Vagina (tissue), 2 donors: ENCODE data around the gene CTDSP2.

Source experiments
- POLR2A ChIP-seq, 2 donors: fragments of 450-650 bp; IDR thresholded peaks; one replicate each; pipeline ENCODE4 v1.6.1; 2017; ENCODE audit warnings: antibody characterized with exemption in 2 of 2, mild to moderate bottlenecking in 2 of 2, moderate library complexity in 2 of 2
- TF ChIP-seq, protein P1 (sequence below), 3 experiments: fragments of 450-650 bp in 2 of 3; fragments of 200-600 bp in 1 of 3; sonication (generic) in 1 of 3; IDR thresholded peaks; one replicate each; pipeline ENCODE4 v1.5.1; 2017 to 2019; ENCODE audit warnings: antibody characterized with exemption in 3 of 3, mild to moderate bottlenecking in 2 of 3, moderate library complexity in 2 of 3

DNA sequence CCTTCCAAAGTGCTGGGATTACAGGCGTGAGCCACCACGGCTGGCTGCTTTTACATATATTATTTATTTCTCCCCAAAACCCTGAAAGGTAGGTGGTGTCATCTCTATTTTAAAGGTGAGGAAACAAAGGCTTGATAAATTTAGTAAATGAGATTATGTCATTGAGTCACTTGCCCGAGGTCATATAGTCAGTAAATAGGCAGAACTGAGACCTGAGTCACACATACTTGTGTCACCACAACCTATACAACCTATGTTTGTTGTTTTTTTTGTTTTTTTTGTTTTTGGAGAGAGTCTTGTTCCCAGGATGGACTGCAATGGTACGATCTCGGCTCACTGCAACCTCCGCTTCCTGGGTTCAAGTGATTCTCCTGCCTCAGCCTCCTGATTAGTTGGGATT, 51.2 kb downstream of the CTDSP2 start:
- TF ChIP-seq, protein P1, sequence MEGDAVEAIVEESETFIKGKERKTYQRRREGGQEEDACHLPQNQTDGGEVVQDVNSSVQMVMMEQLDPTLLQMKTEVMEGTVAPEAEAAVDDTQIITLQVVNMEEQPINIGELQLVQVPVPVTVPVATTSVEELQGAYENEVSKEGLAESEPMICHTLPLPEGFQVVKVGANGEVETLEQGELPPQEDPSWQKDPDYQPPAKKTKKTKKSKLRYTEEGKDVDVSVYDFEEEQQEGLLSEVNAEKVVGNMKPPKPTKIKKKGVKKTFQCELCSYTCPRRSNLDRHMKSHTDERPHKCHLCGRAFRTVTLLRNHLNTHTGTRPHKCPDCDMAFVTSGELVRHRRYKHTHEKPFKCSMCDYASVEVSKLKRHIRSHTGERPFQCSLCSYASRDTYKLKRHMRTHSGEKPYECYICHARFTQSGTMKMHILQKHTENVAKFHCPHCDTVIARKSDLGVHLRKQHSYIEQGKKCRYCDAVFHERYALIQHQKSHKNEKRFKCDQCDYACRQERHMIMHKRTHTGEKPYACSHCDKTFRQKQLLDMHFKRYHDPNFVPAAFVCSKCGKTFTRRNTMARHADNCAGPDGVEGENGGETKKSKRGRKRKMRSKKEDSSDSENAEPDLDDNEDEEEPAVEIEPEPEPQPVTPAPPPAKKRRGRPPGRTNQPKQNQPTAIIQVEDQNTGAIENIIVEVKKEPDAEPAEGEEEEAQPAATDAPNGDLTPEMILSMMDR (IDR thresholded peaks at IDR 0.05) = no peak
- no peak for TF ChIP-seq POLR2A (IDR thresholded peaks at IDR 0.05)
